ENCODE measurements around the gene TUSC2. TPM values are rescaled to one million over a fixed set of nuclear protein-coding genes. Genes with fewer than 3 reads are reported as not detected.

Gene TUSC2
- total and polyA plus RNA-seq, 2 of the 8 experiments (the other 6 are each of a cell fraction or from before 2014, with no cell fraction given) = 33.3 to 65.4 TPM

- ChIA-PET POLR2A (ENCODE audit: partially characterized antibody) (interaction anchor here (0.7 to 6.8 kb wide), 16 partner anchors 10 to 89 kb away, joined by 3 to 122 read pairs (median 4); partner anchors contain the start of genes HYAL1, HYAL2, LSMEM2 and TUSC2), CTCF (ENCODE audit: partially characterized antibody) (interaction anchor here (0.5 to 4.3 kb wide), 14 partner anchors 8 to 98 kb away, joined by 3 to 17 read pairs (median 4); partner anchors contain the start of genes HYAL1, HYAL2, LSMEM2 and SEMA3B)
- no peak for TF ChIP-seq SUZ12 (IDR thresholded peaks at IDR 0.05; ENCODE audit: low read length)
- peak; percentile 100 for TF ChIP-seq SIX5 (IDR thresholded peaks at IDR 0.05; ENCODE audit: low read depth, low read length)
- TF ChIP-seq SP4 (IDR thresholded peaks at IDR 0.05; ENCODE audit: low read length) = no peak
- TF ChIP-seq MAX (IDR thresholded peaks at IDR 0.05) = peak; percentile 94
- TF ChIP-seq CBX5 (IDR thresholded peaks at IDR 0.05; ENCODE audit: low read depth, low read length) = no peak
- peak; percentile 64 for TF ChIP-seq BACH1 (IDR thresholded peaks at IDR 0.05; ENCODE audit: low read length)
- TF ChIP-seq POU5F1 (IDR thresholded peaks at IDR 0.05; ENCODE audit: low read depth, low read length) = no peak
- peak; percentile 52 for TF ChIP-seq PHF8 (conservative IDR thresholded peaks at IDR 0.05; ENCODE audit: low read depth, low read length)
- peak; percentile 71 for TF ChIP-seq TAF1 (IDR thresholded peaks at IDR 0.05; ENCODE audit: low read depth, low read length)
- TF ChIP-seq NANOG (IDR thresholded peaks at IDR 0.05; ENCODE audit: insufficient read depth, low read depth, low read length, poor library complexity, severe bottlenecking) = no peak
These were observed 35.6 kb downstream of the TUSC2 start, which contains the start of gene IFRD2 for GRCh38 chr3:50292159-50293078. TSS of gene IFRD2 (minus strand) at chr3:50292429. CDS start at chr3:50292274, 155 bp downstream.

More at GRCh38 chr3:50292159-50293078, 35.6 kb downstream of the TUSC2 start, which contains the start of gene IFRD2:
- Histone ChIP-seq H2BK12ac (ENCODE audit: low read depth, low read length) (no peak within 1 kb of the TSS), H2BK5ac (ENCODE audit: low read depth, low read length) (peak within 1 kb of the TSS; percentile 67; the same call in 1 of the 2 replicates), H3K56ac (replicated peaks; ENCODE audit: insufficient read length, low read depth, low read length) (peak within 1 kb of the TSS; percentile 37), H3K4me1 (replicated peaks in 1 of 4; ENCODE audit: control insufficient read depth in 3 of 4, insufficient read depth in 4 of 4, low read length in 3 of 4) (peaks cover 0 to 7% (median 5%) of the 10 kb centered on the region in 4 experiments; a peak in 4 of 7 replicates), H3K36me3 (ENCODE audit: control insufficient read depth in 2 of 4, insufficient read depth in 4 of 4, low read length in 3 of 4) (peaks cover 16 to 27% (median 22%) of the 10 kb centered on the region in 4 experiments), H2AK5ac (ENCODE audit: low read depth, low read length) (peak within 1 kb of the TSS; percentile 71; the same call in 1 of the 2 replicates), H3K4ac (replicated peaks; ENCODE audit: insufficient read length, low read depth, low read length) (peak within 1 kb of the TSS; percentile 88), H3K79me1 (ENCODE audit: low read depth, low read length) (peaks cover 8% of the 10 kb centered on the region; the same call in 1 of the 2 replicates), H3K79me2 (ENCODE audit: control insufficient read depth in 1 of 2, insufficient read depth in 2 of 2, low read length in 2 of 2) (peaks cover 0 to 15% of the 10 kb centered on the region in 2 experiments; a peak in 3 of 4 replicates), H3K23me2 (ENCODE audit: low read depth, low read length) (peaks cover 10% of the 10 kb centered on the region), H3K14ac (ENCODE audit: insufficient read length) (no peak within 1 kb of the TSS), H4K5ac (ENCODE audit: insufficient read length, low read depth, low read length) (peak within 1 kb of the TSS; percentile 44), H4K20me1 (replicated peaks in 1 of 2; ENCODE audit: control insufficient read depth in 1 of 2, insufficient read depth in 2 of 2, low read length in 2 of 2) (peaks cover 0 to 7% of the 10 kb centered on the region in 2 experiments), H2AFZ (ENCODE audit: low read length) (0 out of 2 replicates have a peak within 1 kb of the TSS, but pooled peaks have one; percentile 61), H2BK15ac (ENCODE audit: low read length) (peak within 1 kb of the TSS; percentile 92; the same call in 1 of the 2 replicates), H3K27me3 (replicated peaks in 1 of 4; ENCODE audit: control insufficient read depth in 3 of 4, extremely low read depth in 1 of 4, insufficient read depth in 3 of 4, low read length in 3 of 4) (no peaks in the 10 kb centered on the region; a peak in 1 of 7 replicates), H3K9me3 (ENCODE audit: insufficient read depth in 2 of 2, low read depth in 1 of 2, low read length in 1 of 2) (no peaks in the 10 kb centered on the region), H3K9ac (replicated peaks in 1 of 4; ENCODE audit: extremely low read depth in 1 of 4, low read depth in 3 of 4, low read length in 3 of 4) (peak within 1 kb of the TSS in 3 of 4 experiments; percentile 69 to 78 (median 76); a peak in 6 of 7 replicates), H3K4me3 (ENCODE audit: extremely low read depth in 1 of 4, insufficient read depth in 2 of 4, low read depth in 3 of 4, low read length in 4 of 4) (peak within 1 kb of the TSS; percentile 62 to 95 (median 94)), H4K8ac (ENCODE audit: extremely low read depth, insufficient read depth, low read length) (peak within 1 kb of the TSS; percentile 54; the same call in 1 of the 2 replicates), H2BK120ac (replicated peaks; ENCODE audit: low read depth, low read length) (no peak within 1 kb of the TSS), H3K23ac (ENCODE audit: insufficient read length) (no peak within 1 kb of the TSS), H3K18ac (ENCODE audit: extremely low read depth, low read length) (peak within 1 kb of the TSS; percentile 51; the same call in 1 of the 2 replicates), H3K4me2 (ENCODE audit: insufficient read depth in 1 of 2, low read depth in 2 of 2, low read length in 2 of 2) (peak within 1 kb of the TSS; percentile 93 to 95), H3K27ac (ENCODE audit: low read depth, low read length) (peak within 1 kb of the TSS; percentile 37; the same call in 1 of the 2 replicates), H4K91ac (replicated peaks; ENCODE audit: insufficient read length, low read length) (peak within 1 kb of the TSS; percentile 75), H2BK20ac (ENCODE audit: low read length) (0 out of 2 replicates have a peak within 1 kb of the TSS, but pooled peaks have one; percentile 61)
- FAIRE-seq = peak; percentile 91
- peak; percentile 91 to 94 for DNase-seq (ENCODE audit: low read depth in 1 of 2, low spot score in 2 of 2)
- 9% methylated on average over 48 of the region's 67 CpGs; no CpG with 5 or more reads in 1 of the 2 experiments for WGBS, 2 experiments (ENCODE audit: extremely low coverage in 1 of 2, insufficient coverage in 1 of 2, insufficient read length in 1 of 2, insufficient replicate concordance in 2 of 2, low coverage in 1 of 2, low lambda C conversion rate in 2 of 2, missing lambda C conversion rate in 1 of 2)
